Transverse colon (tissue), 4 donors: ENCODE results near the gene USF1. TPM values are rescaled to one million over a fixed set of nuclear protein-coding genes. Genes with fewer than 3 reads are reported as not detected.
A peak's percentile ranks its signal among the peaks of the same experiment; 100 is the strongest.
"Not testable (repeated sequence)": the region's sequence is repeated elsewhere in the genome, so short reads cannot be mapped to it uniquely, and the experiment has no call there.

Experiments used
- DNase-seq: peaks from one replicate; pipeline ENCODE4 v3.0.0-alpha.2; 2019
- H3K27ac ChIP-seq, 4 donors: fragments of 200-600 bp; sonication (generic); 2 replicates each; pipeline ENCODE4 v1.5.1; 2016 to 2018; ENCODE audit warnings: inconsistent platforms in 4 of 4
- H3K27me3 ChIP-seq: fragments of 200-600 bp; sonication (generic); 2 replicates; pipeline ENCODE4 v1.5.1; 2017; ENCODE audit warnings: inconsistent platforms
- H3K36me3 ChIP-seq, 4 donors: fragments of 200-600 bp; sonication (generic); 2 replicates each; pipeline ENCODE4 v1.5.1; 2017 to 2019; ENCODE audit warnings: inconsistent platforms in 4 of 4
- H3K4me1 ChIP-seq, 4 donors: fragments of 200-600 bp; sonication (generic); 2 replicates each; pipeline ENCODE4 v1.5.1; 2017 to 2020; ENCODE audit warnings: inconsistent platforms in 4 of 4
- H3K4me3 ChIP-seq, 4 donors: fragments of 200-600 bp; sonication (generic); 1 replicate in 1 of 4; 2 replicates in 3 of 4; pipeline versions ENCODE4 v1.5.1 to v1.6.1; 2017 to 2019; ENCODE audit warnings: inconsistent platforms in 4 of 4
- H3K9me3 ChIP-seq, 2 donors: fragments of 200-600 bp; sonication (generic); 2 replicates each; pipeline ENCODE4 v1.5.1; 2017 to 2019; ENCODE audit warnings: inconsistent platforms in 2 of 2
- CTCF ChIP-seq, 5 experiments: fragments of 200-600 bp in 3 of 5; fragments of 450-650 bp in 2 of 5; sonication (generic) in 3 of 5; IDR thresholded peaks; 1 replicate in 2 of 5; 2 replicates in 3 of 5; pipeline ENCODE4 v1.5.1; 2016 to 2017; ENCODE audit warnings: antibody characterized with exemption in 5 of 5, inconsistent platforms in 3 of 5, mild to moderate bottlenecking in 2 of 5, moderate library complexity in 1 of 5
- EP300 ChIP-seq: sonication (generic); formaldehyde crosslinking; IDR thresholded peaks from one replicate; pipeline ENCODE4 v1.6.1; 2017; ENCODE audit warnings: antibody characterized with exemption, low read depth
- POLR2A ChIP-seq: fragments of 450-650 bp; IDR thresholded peaks from one replicate; pipeline ENCODE4 v1.6.1; 2016; ENCODE audit warnings: antibody characterized with exemption, mild to moderate bottlenecking, moderate library complexity
- POLR2AphosphoS5 ChIP-seq, 3 donors: sonication (generic); formaldehyde crosslinking; IDR thresholded peaks; one replicate each; pipeline ENCODE4 v1.6.1; 2016; ENCODE audit warnings: antibody characterized with exemption in 3 of 3
- WGBS, 2 donors: methylation state at CpG; one replicate each; pipeline ENCODE4 v1.1.5; 2018; ENCODE audit warnings: low coverage in 1 of 2; 5-methylcytosine and 5-hydroxymethylcytosine counted together
- in situ Hi-C, 4 donors: fragments of 200-750 bp; cut with MboI; loops; one replicate each; pipeline versions ENCODE4 v1.15.0 to v1.15.1; 2017; ENCODE audit warnings: low sequenced_read_pairs in 3 of 4, low pct_ligation_motif_present in 1 of 4, low pct_unique_long_range_greater_than_20kb in 1 of 4
- intact Hi-C: fragments of 100-400 bp; cut with DNase I; formaldehyde crosslinking; loops from one replicate; pipeline ENCODE4 v1.15.1; 2023; ENCODE audit warnings: low total_unique reads
- total RNA-seq, 4 donors: library from RNA; depleted of rRNA; stranded (reverse); fragments of >200 nt; gene quantifications; one replicate each; pipeline ENCODE4 v1.1.0, GENCODE V29; 2016

The USF1 gene
- total RNA-seq, 4 donors from 2014 or later: 34.4 to 78.2 (median 64.9) TPM

GRCh38 chr1:161069241-161069640, 23.5 kb upstream of the USF1 start:
- Histone ChIP-seq H3K4me3 (peak overlapping the region; percentile 8 to 42 (median 18)), H3K27me3 (no peaks in the 10 kb centered on the region), H3K27ac (peak overlapping the region; percentile 71 to 89 (median 78)), H3K4me1 (peaks cover 0 to 6% (median 2%) of the 10 kb centered on the region in 4 donors), H3K9me3 (no peaks in the 10 kb centered on the region), H3K36me3 (no peaks in the 10 kb centered on the region)
- TF ChIP-seq EP300 (no peak), POLR2AphosphoS5 (IDR thresholded peaks at IDR 0.05) (no peak), POLR2A (no peak), CTCF (IDR thresholded peaks at IDR 0.05) (no peak)
- WGBS, 2 donors: 57 to 66% methylated on average over 2 to 9 of the region's 9 CpGs
- in situ Hi-C loops: loop anchor here in 1 of 4 donors (25.0 kb wide), 1 partner anchor 668 kb away; the partner anchor contains the start of gene DUSP12
- DNase-seq: no peak
- intact Hi-C loops: no loop called here

GRCh38 chr1:161068306-161069234, 22.8 kb upstream of the USF1 start:
- WGBS, 2 donors: 56 to 61% methylated on average over 7 to 10 of the region's 10 CpGs
- peaks cover 0 to 6% (median 2%) of the 10 kb centered on the region in 4 donors for H3K4me1 ChIP-seq
- H3K36me3 ChIP-seq: no peaks in the 10 kb centered on the region
- in situ Hi-C loops: loop anchor here in 1 of 4 donors (25.0 kb wide), 1 partner anchor 669 kb away; the partner anchor contains the start of gene DUSP12
- intact Hi-C loops: no loop called here
- peak; percentile 78 for DNase-seq
- no peak for TF ChIP-seq POLR2AphosphoS5 (IDR thresholded peaks at IDR 0.05)
- TF ChIP-seq CTCF (IDR thresholded peaks at IDR 0.05): no peak
- TF ChIP-seq EP300: no peak
- no peak for TF ChIP-seq POLR2A
- peak overlapping the region; percentile 71 to 89 (median 78) for H3K27ac ChIP-seq
- peak overlapping the region in 3 of 4 donors; percentile 8 to 42 (median 26) for H3K4me3 ChIP-seq
- no peaks in the 10 kb centered on the region for H3K27me3 ChIP-seq
- no peaks in the 10 kb centered on the region for H3K9me3 ChIP-seq

GRCh38 chr1:161066694-161067093, 20.9 kb upstream of the USF1 start:
- intact Hi-C loops (no loop called here), in situ Hi-C loops (loop anchor here in 1 of 4 donors (25.0 kb wide), 1 partner anchor 671 kb away; the partner anchor contains the start of gene DUSP12)
- no peak overlapping the region for H3K27ac ChIP-seq
- whole genome bisulfite sequencing, 2 donors: 62% methylated on average over 3 of the region's 3 CpGs; no CpG with 5 or more reads in 1 of the 2 donors
- H3K27me3 ChIP-seq: no peaks in the 10 kb centered on the region
- DNase-seq: no peak
- no peaks in the 10 kb centered on the region for H3K36me3 ChIP-seq
- peaks cover 0 to 6% (median 1%) of the 10 kb centered on the region in 4 donors for H3K4me1 ChIP-seq
- no peak for TF ChIP-seq POLR2AphosphoS5 (IDR thresholded peaks at IDR 0.05)
- no peak for TF ChIP-seq EP300
- no peak for TF ChIP-seq CTCF (IDR thresholded peaks at IDR 0.05)
- no peak for TF ChIP-seq POLR2A
- no peaks in the 10 kb centered on the region for H3K9me3 ChIP-seq
- H3K4me3 ChIP-seq: peak overlapping the region in 1 of 4 donors; percentile 42

DNA sequence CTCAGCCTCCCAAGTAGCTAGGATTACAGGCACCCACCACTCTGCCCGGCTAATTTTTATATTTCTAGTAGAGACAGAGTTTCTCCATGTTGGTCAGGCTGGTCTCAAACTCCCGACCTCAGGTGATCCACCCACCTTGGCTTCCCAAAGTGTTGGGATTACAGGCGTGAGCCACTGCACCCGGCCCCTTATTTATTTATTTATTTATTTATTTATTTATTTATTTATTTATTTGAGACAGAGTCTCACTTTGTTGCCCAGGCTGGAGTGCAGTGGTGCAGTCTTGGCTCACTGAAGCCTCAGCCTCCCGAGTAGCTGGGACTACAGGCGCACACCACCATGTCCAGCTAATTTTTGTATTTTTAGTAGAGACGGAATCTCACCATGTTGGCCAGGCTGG, 19.9 kb upstream of the USF1 start:
- H3K36me3 ChIP-seq, H3K27ac ChIP-seq, H3K27me3 ChIP-seq, H3K4me3 ChIP-seq, DNase-seq, H3K4me1 ChIP-seq, H3K9me3 ChIP-seq, intact Hi-C loops: not testable (repeated sequence)
- WGBS, 2 donors: 80 to 92% methylated on average over 7 of the region's 7 CpGs
- in situ Hi-C loops: loop anchor here in 1 of 4 donors (25.0 kb wide), 1 partner anchor 672 kb away; the partner anchor contains the start of gene DUSP12

- H3K36me3 ChIP-seq, H3K27ac ChIP-seq, intact Hi-C loops, DNase-seq, H3K4me3 ChIP-seq, H3K4me1 ChIP-seq, H3K9me3 ChIP-seq, H3K27me3 ChIP-seq: not testable (repeated sequence)
- 59 to 64% methylated on average over 3 to 6 of the region's 6 CpGs for WGBS, 2 donors
- in situ Hi-C loops: loop anchor here in 1 of 4 donors (25.0 kb wide), 1 partner anchor 673 kb away; the partner anchor contains the start of gene DUSP12
These were observed 18.2 kb upstream of the USF1 start for GRCh38 chr1:161063936-161064335.
